Type B pancreatic cell (in vitro differentiated cells): ENCODE results near the gene ENOX1. TPM values are rescaled to one million over a fixed set of nuclear protein-coding genes. Genes with fewer than 3 reads are reported as not detected.

ENCODE experiments used
- DNase-seq: peaks from one replicate; pipeline ENCODE4 v3.0.0; 2021; ENCODE audit warnings: mixed read lengths; ENCODE audit not compliant: unreplicated experiment; ENCODE audit errors: extremely low spot score
- H3K27ac Mint-ChIP-seq: 2 replicates; pipeline ENCODE4 v1.8.0; 2021; ENCODE audit warnings: mild to moderate bottlenecking, mixed read lengths
- H3K27me3 Mint-ChIP-seq: 2 replicates; pipeline ENCODE4 v1.8.0; 2021; ENCODE audit warnings: mixed read lengths
- H3K36me3 Mint-ChIP-seq: 2 replicates; pipeline ENCODE4 v1.8.0; 2021; ENCODE audit warnings: mixed read lengths
- H3K4me1 Mint-ChIP-seq: one replicate; pipeline ENCODE4 v1.8.0; 2021; ENCODE audit warnings: mixed read lengths; ENCODE audit not compliant: unreplicated experiment
- H3K4me3 Mint-ChIP-seq: 2 replicates; pipeline ENCODE4 v1.8.0; 2021; ENCODE audit warnings: mild to moderate bottlenecking, mixed read lengths
- H3K9me3 Mint-ChIP-seq: 2 replicates; pipeline ENCODE4 v1.8.0; 2021; ENCODE audit warnings: mixed read lengths
- total RNA-seq: library from RNA; stranded (reverse); gene quantifications from 2 replicates; pipeline ENCODE4 v1.2.1, GENCODE V29; 2021; ENCODE audit warnings: low replicate concordance
- TF ChIP-seq, protein P1 (sequence below): fragments of 200-600 bp; sonication (generic); conservative IDR thresholded peaks from 2 replicates; pipeline ENCODE4 v1.5.0; 2021; ENCODE audit warnings: antibody characterized with exemption, mild to moderate bottlenecking

The ENOX1 gene
- total RNA-seq, 1 donor from 2014 or later, result 7.5 TPM

DNA sequence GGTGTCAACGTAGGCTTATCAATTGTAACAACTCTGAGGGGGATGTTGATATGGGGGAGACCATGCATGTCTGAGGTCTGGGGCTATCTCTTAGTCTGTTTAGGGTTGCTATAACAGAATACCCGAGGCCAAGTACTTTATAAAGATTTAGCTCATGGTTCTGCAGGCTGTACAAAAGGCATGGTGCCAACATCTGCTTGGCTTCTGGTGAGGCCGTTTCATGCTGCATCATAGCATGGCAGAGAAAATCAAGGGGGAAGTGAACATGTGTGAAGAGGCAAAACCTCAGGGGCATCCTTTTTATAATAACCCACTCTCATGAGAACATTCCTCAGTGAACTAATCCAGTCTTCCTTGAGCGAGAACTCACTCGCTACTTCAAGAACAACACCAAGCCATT is 353.8 kb downstream of the ENOX1 start:
- H3K4me1 Mint-ChIP-seq, result peaks cover 5% of the 10 kb centered on the region
- no peaks in the 10 kb centered on the region for H3K9me3 Mint-ChIP-seq
- TF ChIP-seq, protein P1, sequence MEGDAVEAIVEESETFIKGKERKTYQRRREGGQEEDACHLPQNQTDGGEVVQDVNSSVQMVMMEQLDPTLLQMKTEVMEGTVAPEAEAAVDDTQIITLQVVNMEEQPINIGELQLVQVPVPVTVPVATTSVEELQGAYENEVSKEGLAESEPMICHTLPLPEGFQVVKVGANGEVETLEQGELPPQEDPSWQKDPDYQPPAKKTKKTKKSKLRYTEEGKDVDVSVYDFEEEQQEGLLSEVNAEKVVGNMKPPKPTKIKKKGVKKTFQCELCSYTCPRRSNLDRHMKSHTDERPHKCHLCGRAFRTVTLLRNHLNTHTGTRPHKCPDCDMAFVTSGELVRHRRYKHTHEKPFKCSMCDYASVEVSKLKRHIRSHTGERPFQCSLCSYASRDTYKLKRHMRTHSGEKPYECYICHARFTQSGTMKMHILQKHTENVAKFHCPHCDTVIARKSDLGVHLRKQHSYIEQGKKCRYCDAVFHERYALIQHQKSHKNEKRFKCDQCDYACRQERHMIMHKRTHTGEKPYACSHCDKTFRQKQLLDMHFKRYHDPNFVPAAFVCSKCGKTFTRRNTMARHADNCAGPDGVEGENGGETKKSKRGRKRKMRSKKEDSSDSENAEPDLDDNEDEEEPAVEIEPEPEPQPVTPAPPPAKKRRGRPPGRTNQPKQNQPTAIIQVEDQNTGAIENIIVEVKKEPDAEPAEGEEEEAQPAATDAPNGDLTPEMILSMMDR, result no peak
- peaks cover 3% of the 10 kb centered on the region for H3K36me3 Mint-ChIP-seq
- peaks cover 2% of the 10 kb centered on the region for H3K27me3 Mint-ChIP-seq
- no peak overlapping the region for H3K27ac Mint-ChIP-seq
- no peak overlapping the region for H3K4me3 Mint-ChIP-seq
- no peak for DNase-seq

DNA sequence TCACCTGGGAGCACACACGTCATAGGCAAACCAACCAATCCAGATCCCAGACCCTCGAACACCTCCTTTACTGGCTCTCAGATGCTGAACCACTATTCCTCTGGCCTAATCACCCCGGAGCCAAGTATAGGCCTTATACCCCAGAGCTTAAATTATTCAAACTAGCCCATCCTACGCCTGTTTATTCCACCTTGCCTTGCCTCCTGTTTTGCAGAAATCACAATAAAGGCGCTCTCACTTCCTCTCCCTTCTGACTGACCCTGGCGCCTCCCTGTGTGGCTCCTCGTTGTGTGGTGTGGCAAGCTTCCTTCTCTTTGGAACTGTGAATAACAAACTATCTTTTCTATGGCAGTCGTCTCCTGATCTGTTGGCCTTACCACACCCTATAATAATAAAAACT is 354.9 kb downstream of the ENOX1 start:
- DNase-seq, result no peak
- H3K9me3 Mint-ChIP-seq, result no peaks in the 10 kb centered on the region
- no peak overlapping the region for H3K27ac Mint-ChIP-seq
- H3K36me3 Mint-ChIP-seq, result peaks cover 3% of the 10 kb centered on the region
- H3K4me3 Mint-ChIP-seq, result no peak overlapping the region
- no peaks in the 10 kb centered on the region for H3K27me3 Mint-ChIP-seq
- TF ChIP-seq, protein P1, result no peak
- H3K4me1 Mint-ChIP-seq, result peaks cover 5% of the 10 kb centered on the region

DNA sequence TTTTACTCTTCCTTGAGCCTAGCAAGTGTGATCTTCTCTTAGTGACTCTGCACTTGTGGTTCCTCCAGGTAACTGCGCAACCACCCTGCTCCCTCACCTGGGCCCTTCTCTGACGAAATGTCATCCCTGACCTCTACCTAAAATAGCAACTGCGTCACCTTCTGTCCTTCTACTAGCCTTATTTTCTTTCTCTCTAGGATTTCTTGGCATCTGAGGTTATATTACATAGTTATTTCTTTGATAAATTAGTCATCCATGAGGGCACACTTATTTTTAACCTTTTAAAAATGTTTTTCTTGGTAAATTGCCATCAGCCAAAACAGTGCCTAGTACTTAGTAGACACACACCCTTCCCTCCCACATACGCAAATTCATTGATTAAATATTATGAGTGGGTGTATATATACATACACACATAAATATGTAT is 355.5 kb downstream of the ENOX1 start:
- peaks cover 5% of the 10 kb centered on the region for H3K4me1 Mint-ChIP-seq
- DNase-seq, result no peak
- H3K9me3 Mint-ChIP-seq, result no peaks in the 10 kb centered on the region
- H3K36me3 Mint-ChIP-seq, result peaks cover 3% of the 10 kb centered on the region
- H3K4me3 Mint-ChIP-seq, result no peak overlapping the region
- no peaks in the 10 kb centered on the region for H3K27me3 Mint-ChIP-seq
- no peak overlapping the region for H3K27ac Mint-ChIP-seq
- TF ChIP-seq, protein P1, result no peak

DNA sequence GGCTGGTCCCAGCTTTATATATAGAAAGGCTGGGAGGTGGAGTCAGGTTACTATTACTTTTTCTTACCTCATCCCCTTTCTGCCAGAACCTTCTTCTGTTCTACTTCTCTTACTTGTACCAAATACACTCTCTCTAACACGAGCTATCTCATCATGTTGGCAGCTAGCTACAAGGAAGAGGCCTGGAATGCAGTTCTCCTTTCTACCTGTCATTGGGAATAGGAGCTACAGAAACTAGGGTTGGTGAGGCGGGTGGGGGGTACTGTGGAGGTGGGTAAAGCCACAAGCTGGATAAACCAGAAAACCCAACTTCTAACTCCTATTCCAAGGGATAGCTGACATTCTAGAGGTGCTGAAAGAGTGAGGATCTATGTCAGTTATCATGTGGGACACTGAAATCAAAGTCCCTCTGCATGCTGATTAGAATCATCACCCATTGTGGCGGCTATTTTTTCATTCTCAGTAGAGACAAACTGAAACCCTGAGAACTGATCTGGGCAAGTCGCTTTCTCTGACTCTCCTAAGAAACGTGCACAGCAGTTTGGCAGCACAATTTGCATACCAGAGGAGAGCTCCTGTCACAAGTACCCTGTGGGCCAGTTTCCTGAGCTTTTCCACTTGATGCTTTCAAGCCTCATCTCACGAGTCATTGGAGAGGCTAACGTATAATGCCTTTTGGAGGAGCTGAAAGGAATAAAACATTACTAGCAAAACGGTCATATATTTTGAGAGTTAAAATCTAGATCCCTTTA is 358.1 kb downstream of the ENOX1 start:
- no peak overlapping the region for H3K27ac Mint-ChIP-seq
- H3K4me1 Mint-ChIP-seq, result peaks cover 5% of the 10 kb centered on the region
- no peaks in the 10 kb centered on the region for H3K27me3 Mint-ChIP-seq
- TF ChIP-seq, protein P1, result no peak
- H3K9me3 Mint-ChIP-seq, result no peaks in the 10 kb centered on the region
- H3K4me3 Mint-ChIP-seq, result no peak overlapping the region
- H3K36me3 Mint-ChIP-seq, result peaks cover 3% of the 10 kb centered on the region
- no peak for DNase-seq

DNA sequence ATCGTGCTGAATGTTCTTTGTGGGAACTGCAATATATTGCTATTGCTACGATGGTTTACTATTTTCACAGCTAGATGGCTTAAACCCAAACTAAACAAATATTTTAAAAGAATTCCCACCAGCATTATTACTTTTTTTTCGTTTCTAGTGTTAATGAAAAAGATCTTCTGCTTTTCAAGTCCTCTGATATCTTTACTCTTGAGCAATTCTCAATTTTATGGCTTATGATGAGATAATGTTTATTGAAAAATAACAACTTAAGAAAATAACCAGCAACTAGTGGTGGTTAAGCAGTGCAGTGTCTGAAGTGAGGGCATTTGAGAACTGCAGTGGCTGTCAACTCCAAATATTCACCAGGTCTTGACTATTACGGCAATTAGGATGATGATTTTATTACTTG is 360.4 kb downstream of the ENOX1 start:
- TF ChIP-seq, protein P1, result no peak

More for the DNA sequence above, 360.4 kb downstream of the ENOX1 start:
- H3K4me3 Mint-ChIP-seq, result no peak overlapping the region
- DNase-seq, result no peak
- H3K27me3 Mint-ChIP-seq, result no peaks in the 10 kb centered on the region
- no peak overlapping the region for H3K27ac Mint-ChIP-seq
- H3K9me3 Mint-ChIP-seq, result no peaks in the 10 kb centered on the region
- no peaks in the 10 kb centered on the region for H3K36me3 Mint-ChIP-seq
- H3K4me1 Mint-ChIP-seq, result peaks cover 5% of the 10 kb centered on the region
